Esophagus squamous epithelium (tissue), 5 donors: ENCODE results near the gene CDKAL1. TPM values are rescaled to one million over a fixed set of nuclear protein-coding genes. Genes with fewer than 3 reads are reported as not detected.

ENCODE experiments used
- DNase-seq: peaks from one replicate; lab custom pipeline; 2025; lab: John Stamatoyannopoulos, UW
- H3K27ac ChIP-seq, 4 donors: fragments of 200-600 bp; sonication (generic); one replicate each; pipeline ENCODE4 v1.5.1; 2016 to 2019; ENCODE audit warnings: mild to moderate bottlenecking in 1 of 4
- H3K27me3 ChIP-seq, 4 donors: fragments of 200-600 bp; sonication (generic); 1 replicate in 3 of 4; 2 replicates in 1 of 4; pipeline versions ENCODE4 v1.5.1 to v1.6.0; 2017 to 2021; ENCODE audit warnings: antibody characterized with exemption in 1 of 4
- H3K36me3 ChIP-seq, 3 donors: fragments of 200-600 bp; sonication (generic); one replicate each; pipeline ENCODE4 v1.5.1; 2016 to 2019
- H3K4me1 ChIP-seq, 3 donors: fragments of 200-600 bp; sonication (generic); one replicate each; pipeline ENCODE4 v1.5.1; 2017 to 2019
- H3K4me3 ChIP-seq, 4 donors: fragments of 200-600 bp; sonication (generic); 1 replicate in 3 of 4; 2 replicates in 1 of 4; pipeline ENCODE4 v1.5.1; 2016 to 2019; ENCODE audit warnings: mild to moderate bottlenecking in 2 of 4, moderate library complexity in 1 of 4
- H3K9me3 ChIP-seq, 3 donors: fragments of 200-600 bp; sonication (generic); one replicate each; pipeline ENCODE4 v1.5.1; 2016 to 2019
- POLR2A ChIP-seq, 4 donors: fragments of 450-650 bp; IDR thresholded peaks; one replicate each; pipeline ENCODE4 v1.6.1; 2017; ENCODE audit warnings: antibody characterized with exemption in 4 of 4, mild to moderate bottlenecking in 4 of 4, moderate library complexity in 3 of 4
- WGBS, 2 donors: methylation state at CpG; one replicate each; pipeline ENCODE4 v1.1.5; 2018; 5-methylcytosine and 5-hydroxymethylcytosine counted together
- intact Hi-C: fragments of 100-400 bp; cut with DNase I; formaldehyde crosslinking; loops from one replicate; pipeline ENCODE4 v1.15.0; 2022
- total RNA-seq, 4 donors: library from RNA; depleted of rRNA; stranded (reverse); fragments of >200 nt; gene quantifications; one replicate each; pipeline ENCODE4 v1.1.0, GENCODE V29; 2016
- TF ChIP-seq, protein P1 (sequence below), 6 experiments: fragments of 450-650 bp in 4 of 6; fragments of 200-600 bp in 2 of 6; sonication (generic) in 2 of 6; IDR thresholded peaks; one replicate each; pipeline ENCODE4 v1.5.1; 2016 to 2019; ENCODE audit warnings: antibody characterized with exemption in 6 of 6, mild to moderate bottlenecking in 4 of 6, moderate library complexity in 4 of 6
- donor health status: DM: yes; HTN: yes; CAD: no.

Gene CDKAL1
- total RNA-seq, 4 donors from 2014 or later = 6.5 to 13.0 (median 10.7) TPM

GRCh38 chr6:20692023-20692422 lies 157.8 kb downstream of the CDKAL1 start:
- Histone ChIP-seq H3K27ac (no peak overlapping the region), H3K27me3 (no peaks in the 10 kb centered on the region), H3K36me3 (no peaks in the 10 kb centered on the region), H3K4me1 (peaks cover 0 to 16% (median 0%) of the 10 kb centered on the region in 3 donors), H3K4me3 (no peak overlapping the region), H3K9me3 (no peaks in the 10 kb centered on the region)
- TF ChIP-seq POLR2A (IDR thresholded peaks at IDR 0.05) = no peak
- TF ChIP-seq, protein P1, sequence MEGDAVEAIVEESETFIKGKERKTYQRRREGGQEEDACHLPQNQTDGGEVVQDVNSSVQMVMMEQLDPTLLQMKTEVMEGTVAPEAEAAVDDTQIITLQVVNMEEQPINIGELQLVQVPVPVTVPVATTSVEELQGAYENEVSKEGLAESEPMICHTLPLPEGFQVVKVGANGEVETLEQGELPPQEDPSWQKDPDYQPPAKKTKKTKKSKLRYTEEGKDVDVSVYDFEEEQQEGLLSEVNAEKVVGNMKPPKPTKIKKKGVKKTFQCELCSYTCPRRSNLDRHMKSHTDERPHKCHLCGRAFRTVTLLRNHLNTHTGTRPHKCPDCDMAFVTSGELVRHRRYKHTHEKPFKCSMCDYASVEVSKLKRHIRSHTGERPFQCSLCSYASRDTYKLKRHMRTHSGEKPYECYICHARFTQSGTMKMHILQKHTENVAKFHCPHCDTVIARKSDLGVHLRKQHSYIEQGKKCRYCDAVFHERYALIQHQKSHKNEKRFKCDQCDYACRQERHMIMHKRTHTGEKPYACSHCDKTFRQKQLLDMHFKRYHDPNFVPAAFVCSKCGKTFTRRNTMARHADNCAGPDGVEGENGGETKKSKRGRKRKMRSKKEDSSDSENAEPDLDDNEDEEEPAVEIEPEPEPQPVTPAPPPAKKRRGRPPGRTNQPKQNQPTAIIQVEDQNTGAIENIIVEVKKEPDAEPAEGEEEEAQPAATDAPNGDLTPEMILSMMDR (IDR thresholded peaks at IDR 0.05) = no peak
- no peak for DNase-seq
- intact Hi-C loops = no loop called here

DNA sequence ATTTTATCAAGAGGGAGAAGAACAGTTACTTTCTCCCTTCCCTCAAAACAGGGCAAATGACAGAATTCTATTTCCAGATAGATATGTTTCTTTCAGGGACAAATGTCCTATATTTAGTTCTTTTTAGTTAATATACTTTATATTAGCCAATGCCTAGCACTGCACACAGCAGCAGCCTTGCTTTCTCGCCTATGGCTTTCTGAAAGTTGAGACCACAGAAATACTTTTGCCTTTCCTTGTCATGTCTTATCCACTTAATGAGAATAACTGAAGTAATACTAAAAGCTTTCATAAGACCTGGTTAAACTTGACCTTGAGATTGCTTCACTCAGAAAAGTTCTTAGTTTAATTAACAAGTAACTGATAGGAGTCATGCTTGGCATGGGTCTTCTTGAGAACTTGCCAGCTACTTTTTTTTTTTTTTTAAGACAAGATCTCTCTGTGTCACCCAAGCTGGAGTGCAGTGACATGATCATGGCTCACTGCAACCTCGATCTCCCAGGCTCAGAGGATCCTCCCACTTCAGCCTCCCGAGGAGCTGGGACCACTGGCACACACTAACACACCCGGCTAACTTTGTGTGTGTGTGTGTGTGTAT lies 159.3 kb downstream of the CDKAL1 start:
- Histone ChIP-seq H3K9me3 (no peaks in the 10 kb centered on the region), H3K4me3 (no peak overlapping the region), H3K36me3 (no peaks in the 10 kb centered on the region), H3K27me3 (no peaks in the 10 kb centered on the region), H3K4me1 (peaks cover 0 to 29% (median 0%) of the 10 kb centered on the region in 3 donors), H3K27ac (no peak overlapping the region)
- TF ChIP-seq, protein P1 (IDR thresholded peaks at IDR 0.05) = no peak
- TF ChIP-seq POLR2A (IDR thresholded peaks at IDR 0.05) = no peak
- intact Hi-C loops = no loop called here
- 71 to 81% methylated on average over 2 to 3 of the region's 4 CpGs for WGBS, 2 donors
- no peak for DNase-seq

DNA sequence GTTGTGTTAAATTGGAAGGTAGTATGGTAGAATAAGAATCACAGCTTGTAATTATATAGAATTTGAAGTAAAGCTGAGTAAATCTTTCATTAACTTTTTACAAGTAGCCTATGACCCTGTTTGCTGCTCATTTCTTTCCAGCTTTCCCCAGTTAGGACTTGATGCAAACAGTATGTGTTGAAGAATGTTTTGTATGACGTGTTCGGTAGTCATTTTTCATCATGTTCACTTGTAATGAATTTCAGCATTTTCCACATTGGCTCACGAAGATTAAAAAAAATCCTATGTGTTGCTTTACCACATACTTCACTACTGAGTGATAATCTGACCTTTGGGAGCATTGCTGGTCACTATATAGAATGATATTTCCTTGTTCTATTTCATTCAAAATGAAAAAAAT lies 162.4 kb downstream of the CDKAL1 start:
- peaks cover 0 to 50% (median 0%) of the 10 kb centered on the region in 3 donors for H3K4me1 ChIP-seq
- no peaks in the 10 kb centered on the region for H3K36me3 ChIP-seq
- no peak overlapping the region for H3K4me3 ChIP-seq
- no peak for DNase-seq
- H3K9me3 ChIP-seq = no peaks in the 10 kb centered on the region
- H3K27me3 ChIP-seq = no peaks in the 10 kb centered on the region
- TF ChIP-seq, protein P1 (IDR thresholded peaks at IDR 0.05) = no peak
- no peak for TF ChIP-seq POLR2A (IDR thresholded peaks at IDR 0.05)
- WGBS, 2 donors = 73 to 79% methylated on average over 3 of the region's 3 CpGs
- H3K27ac ChIP-seq = no peak overlapping the region
- intact Hi-C loops = no loop called here

- 74 to 84% methylated on average over 1 of the region's 1 CpG for WGBS, 2 donors
- TF ChIP-seq POLR2A (IDR thresholded peaks at IDR 0.05) = no peak
- TF ChIP-seq, protein P1 (IDR thresholded peaks at IDR 0.05) = no peak
- Histone ChIP-seq H3K27ac (peak overlapping the region in 2 of 4 donors; percentile 45 to 69), H3K27me3 (no peaks in the 10 kb centered on the region), H3K4me1 (peaks cover 0 to 43% (median 0%) of the 10 kb centered on the region in 3 donors), H3K9me3 (no peaks in the 10 kb centered on the region), H3K4me3 (no peak overlapping the region), H3K36me3 (no peaks in the 10 kb centered on the region)
- intact Hi-C loops = no loop called here
- no peak for DNase-seq
These were observed 164.4 kb downstream of the CDKAL1 start for GRCh38 chr6:20698675-20699074.

- no peaks in the 10 kb centered on the region for H3K27me3 ChIP-seq
- H3K9me3 ChIP-seq = no peaks in the 10 kb centered on the region
- peak overlapping the region in 2 of 4 donors; percentile 45 to 69 for H3K27ac ChIP-seq
- TF ChIP-seq, protein P1 (IDR thresholded peaks at IDR 0.05) = no peak
- TF ChIP-seq POLR2A (IDR thresholded peaks at IDR 0.05) = no peak
- WGBS, 2 donors = 42 to 54% methylated on average over 4 of the region's 4 CpGs
- H3K36me3 ChIP-seq = no peaks in the 10 kb centered on the region
- intact Hi-C loops = no loop called here
- H3K4me1 ChIP-seq = peaks cover 0 to 41% (median 0%) of the 10 kb centered on the region in 3 donors
- DNase-seq = no peak
- no peak overlapping the region for H3K4me3 ChIP-seq
These were observed 165.1 kb downstream of the CDKAL1 start for GRCh38 chr6:20699402-20699801.
